Endothelial cell of umbilical vein (primary cell): Measurements from ENCODE around the gene JARID2. TPM values are rescaled to one million over a fixed set of nuclear protein-coding genes. Genes with fewer than 3 reads are reported as not detected.

ENCODE experiments used
- BruUV-seq: library from RNA; stranded (reverse); fragments of 400-500 nt; replicated peaks from 2 replicates; lab custom pipeline; 2021; lab: Mats Ljungman, UMichigan
- CTCF ChIA-PET: fragments of 300-600, 350-600 bp; sonication (Branson Sonifier 250); formaldehyde crosslinking; loops from one replicate; lab custom pipeline; 2021; ENCODE audit warnings: antibody characterized with exemption, inconsistent platforms; lab: Charles Lee
- POLR2A ChIA-PET: fragments of 300-600, 350-600 bp; sonication (Branson Sonifier 250); formaldehyde crosslinking; loops from one replicate; lab custom pipeline; 2021; ENCODE audit warnings: antibody characterized with exemption, inconsistent platforms; lab: Charles Lee
- DNase-seq: peaks from one replicate; pipeline ENCODE4 v3.0.0-alpha.2; 2011; ENCODE audit warnings: low read depth, low spot score
- FAIRE-seq: peaks from 2 replicates; lab custom pipeline; 2011; peaks lifted over from hg19 to GRCh38; lab: Jason Lieb, UNC
- H2AFZ ChIP-seq: 2 replicates; pipeline ENCODE4 v1.6.0; 2012; ENCODE audit warnings: low read depth, low read length, control low read depth, inconsistent platforms
- H3K27ac ChIP-seq: 2 replicates; pipeline ENCODE4 v1.5.1; 2011; ENCODE audit warnings: low read depth, mild to moderate bottlenecking, control low read depth, low read length, moderate library complexity; ENCODE audit not compliant: insufficient read depth
- H3K27me3 ChIP-seq, 2 experiments: 2 replicates each; pipeline versions ENCODE4 v1.6.0 to v1.6.1; 2011; ENCODE audit warnings: low read length in 2 of 2, mixed read lengths in 1 of 2; ENCODE audit not compliant: control insufficient read depth in 2 of 2, insufficient read depth in 2 of 2
- H3K36me3 ChIP-seq, 2 experiments: 2 replicates in 1 of 2; 3 replicates in 1 of 2; pipeline ENCODE4 v1.5.1; 2011; ENCODE audit warnings: low read length in 2 of 2, mild to moderate bottlenecking in 1 of 2, moderate library complexity in 1 of 2; ENCODE audit not compliant: control insufficient read depth in 2 of 2, insufficient read depth in 2 of 2; ENCODE audit errors: extremely low read depth in 1 of 2
- H3K4me1 ChIP-seq: 3 replicates; pipeline ENCODE4 v1.5.1; 2011; ENCODE audit warnings: mild to moderate bottlenecking, low read length; ENCODE audit not compliant: control insufficient read depth, insufficient read depth; ENCODE audit errors: extremely low read depth
- H3K4me2 ChIP-seq: 2 replicates; pipeline ENCODE4 v1.6.1; 2011; ENCODE audit warnings: low read length, control low read depth, mixed read lengths; ENCODE audit not compliant: insufficient read depth
- H3K4me3 ChIP-seq, 3 experiments: fragments of 200-600 bp in 1 of 3; sonication (generic), shearing (Covaris generic) in 1 of 3; replicated peaks in 1 of 3; 2 replicates each; pipeline ENCODE4 v1.5.1; 2011 to 2016; ENCODE audit warnings: control low read depth in 3 of 3, low read length in 3 of 3, mild to moderate bottlenecking in 2 of 3, inconsistent platforms in 1 of 3, low read depth in 1 of 3, moderate library complexity in 1 of 3; ENCODE audit not compliant: insufficient read depth in 1 of 3
- H3K79me2 ChIP-seq: 2 replicates; pipeline ENCODE4 v1.6.0; 2012; ENCODE audit warnings: low read length, inconsistent platforms; ENCODE audit not compliant: control insufficient read depth, insufficient read depth
- H3K9ac ChIP-seq: replicated peaks from 2 replicates; pipeline ENCODE3; 2011; ENCODE audit warnings: low read length, control low read depth; ENCODE audit not compliant: insufficient read depth; ENCODE audit errors: extremely low read depth
- H3K9me1 ChIP-seq: replicated peaks from 3 replicates; pipeline ENCODE4 v1.6.0; 2011; ENCODE audit warnings: mild to moderate bottlenecking, low read length; ENCODE audit not compliant: control insufficient read depth, insufficient read depth; ENCODE audit errors: extremely low read depth
- H3K9me3 ChIP-seq: replicated peaks from 2 replicates; pipeline ENCODE4 v1.5.1; 2012; ENCODE audit warnings: low read length, inconsistent platforms; ENCODE audit not compliant: control insufficient read depth, insufficient read depth
- H4K20me1 ChIP-seq: replicated peaks from 2 replicates; pipeline ENCODE3; 2011; ENCODE audit warnings: mild to moderate bottlenecking, low read length; ENCODE audit not compliant: control insufficient read depth, insufficient read depth; ENCODE audit errors: extremely low read depth
- MYC ChIP-seq: IDR thresholded peaks from one replicate; pipeline ENCODE4 v1.6.1; 2011; ENCODE audit warnings: mild to moderate bottlenecking, low read depth, low read length
- dilution Hi-C: fragments of 300-500 bp; cut with MboI; formaldehyde crosslinking; loops from one replicate; pipeline ENCODE4 v1.15.0; 2019; ENCODE audit warnings: low sequenced_read_pairs; ENCODE audit not compliant: extremely low pct_ligation_motif_present
- intact Hi-C: fragments of 100-400 bp; cut with micrococcal nuclease; formaldehyde crosslinking; loops from one replicate; pipeline ENCODE4 v1.10.0; 2022
- polyA plus RNA-seq, 4 experiments: library from polyadenylated mRNA; depleted of rRNA in 3 of 4; stranded (reverse) in 3 of 4; unstranded in 1 of 4; fragments of >200 nt; gene quantifications; 2 replicates each; pipeline versions ENCODE4 v1.2.1 to v1.2.3, GENCODE V29; 2011 to 2012; ENCODE audit warnings: missing spikeins in 1 of 4
- total RNA-seq: library from RNA; stranded (reverse); gene quantifications from 2 replicates; pipeline ENCODE4 v1.2.3, GENCODE V29; 2021
- TF ChIP-seq, protein P1 (sequence below), 2 donors: IDR thresholded peaks; 1 replicate in 1 of 2; 2 replicates in 1 of 2; pipeline ENCODE4 v1.5.1; 2011; ENCODE audit warnings: low read length in 2 of 2, mild to moderate bottlenecking in 2 of 2, moderate library complexity in 2 of 2, control low read depth in 1 of 2, inconsistent platforms in 1 of 2, low read depth in 1 of 2; ENCODE audit not compliant: insufficient read depth in 1 of 2; ENCODE audit errors: extremely low read depth in 1 of 2
- TF ChIP-seq, protein P2 (sequence below): IDR thresholded peaks from 2 replicates; pipeline ENCODE4 v1.6.1; 2011; ENCODE audit not compliant: insufficient read depth, insufficient read length

Gene JARID2
- total and polyA plus RNA-seq, 2 donors (not counting 3 experiments of a cell fraction or from before 2014, with no cell fraction given), result 2.9 to 10.6 TPM

DNA sequence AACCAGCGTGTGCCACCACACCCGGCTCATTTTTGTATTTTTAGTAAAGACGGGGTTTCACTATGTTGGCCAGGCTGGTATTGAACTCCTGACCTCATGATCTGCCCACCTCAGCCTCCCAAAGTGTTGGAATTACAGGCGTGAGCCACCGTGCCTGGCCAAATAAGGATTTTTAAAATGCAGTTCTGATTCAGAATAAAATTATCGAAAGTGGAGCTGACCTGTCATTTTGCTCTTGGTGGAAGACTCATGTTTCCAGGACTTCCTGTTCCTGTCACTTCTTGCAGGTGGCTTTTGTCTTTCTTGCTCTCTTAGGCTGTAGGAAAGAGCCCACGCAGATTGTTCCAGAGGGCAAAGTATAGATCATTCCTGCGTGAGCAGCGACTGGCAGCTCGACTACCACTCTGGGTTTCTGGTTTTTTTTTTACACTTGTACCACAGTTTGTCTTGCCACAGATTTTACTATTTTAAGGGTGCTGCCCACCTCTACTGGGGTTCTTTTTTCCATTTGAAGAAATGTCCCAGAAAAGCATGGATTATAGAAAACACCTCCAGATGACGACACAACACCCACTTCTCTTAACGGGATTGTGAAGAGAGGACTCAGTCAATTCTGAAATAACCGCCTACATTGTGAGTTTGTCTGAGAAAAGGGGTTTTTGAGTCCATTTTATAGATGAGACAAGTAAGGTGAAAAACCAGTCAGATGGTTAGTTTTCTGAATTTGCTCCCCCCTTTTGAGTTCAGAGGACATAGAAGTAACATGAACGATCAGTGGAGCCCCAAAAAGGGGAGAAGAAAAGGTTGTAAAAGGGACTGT, 7.5 kb downstream of the JARID2 start:
- Histone ChIP-seq H3K9me3 (no peaks in the 10 kb centered on the region), H4K20me1 (no peaks in the 10 kb centered on the region), H3K79me2 (peaks cover 4% of the 10 kb centered on the region), H3K4me2 (no peak overlapping the region), H3K4me1 (peaks cover 10% of the 10 kb centered on the region), H3K27ac (no peak overlapping the region), H3K4me3 (no peak overlapping the region), H3K27me3 (no peaks in the 10 kb centered on the region), H2AFZ (no peak overlapping the region), H3K9ac (no peak overlapping the region), H3K36me3 (no peaks in the 10 kb centered on the region), H3K9me1 (no peaks in the 10 kb centered on the region)
- ChIA-PET CTCF (interaction anchor here (0.6 to 1.5 kb wide), 3 partner anchors 134 to 224 kb away, joined by 3 to 5 read pairs (median 4); no protein-coding TSS in a partner anchor), POLR2A (no interaction called here)
- TF ChIP-seq, protein P1, sequence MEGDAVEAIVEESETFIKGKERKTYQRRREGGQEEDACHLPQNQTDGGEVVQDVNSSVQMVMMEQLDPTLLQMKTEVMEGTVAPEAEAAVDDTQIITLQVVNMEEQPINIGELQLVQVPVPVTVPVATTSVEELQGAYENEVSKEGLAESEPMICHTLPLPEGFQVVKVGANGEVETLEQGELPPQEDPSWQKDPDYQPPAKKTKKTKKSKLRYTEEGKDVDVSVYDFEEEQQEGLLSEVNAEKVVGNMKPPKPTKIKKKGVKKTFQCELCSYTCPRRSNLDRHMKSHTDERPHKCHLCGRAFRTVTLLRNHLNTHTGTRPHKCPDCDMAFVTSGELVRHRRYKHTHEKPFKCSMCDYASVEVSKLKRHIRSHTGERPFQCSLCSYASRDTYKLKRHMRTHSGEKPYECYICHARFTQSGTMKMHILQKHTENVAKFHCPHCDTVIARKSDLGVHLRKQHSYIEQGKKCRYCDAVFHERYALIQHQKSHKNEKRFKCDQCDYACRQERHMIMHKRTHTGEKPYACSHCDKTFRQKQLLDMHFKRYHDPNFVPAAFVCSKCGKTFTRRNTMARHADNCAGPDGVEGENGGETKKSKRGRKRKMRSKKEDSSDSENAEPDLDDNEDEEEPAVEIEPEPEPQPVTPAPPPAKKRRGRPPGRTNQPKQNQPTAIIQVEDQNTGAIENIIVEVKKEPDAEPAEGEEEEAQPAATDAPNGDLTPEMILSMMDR (IDR thresholded peaks at IDR 0.05; ENCODE audit: extremely low read depth in 1 of 2, insufficient read depth in 1 of 2, low read depth in 1 of 2, low read length in 2 of 2), result no peak
- TF ChIP-seq, protein P2, sequence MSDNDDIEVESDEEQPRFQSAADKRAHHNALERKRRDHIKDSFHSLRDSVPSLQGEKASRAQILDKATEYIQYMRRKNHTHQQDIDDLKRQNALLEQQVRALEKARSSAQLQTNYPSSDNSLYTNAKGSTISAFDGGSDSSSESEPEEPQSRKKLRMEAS, result no peak
- TF ChIP-seq MYC, result no peak
- DNase-seq (no peak), FAIRE-seq (no peak)
- intact Hi-C loops (no loop called here), dilution Hi-C loops (no loop called here)
- BruUV-seq, result no TSS peak
